ENCODE measurements around the gene PPFIA4.

DNA sequence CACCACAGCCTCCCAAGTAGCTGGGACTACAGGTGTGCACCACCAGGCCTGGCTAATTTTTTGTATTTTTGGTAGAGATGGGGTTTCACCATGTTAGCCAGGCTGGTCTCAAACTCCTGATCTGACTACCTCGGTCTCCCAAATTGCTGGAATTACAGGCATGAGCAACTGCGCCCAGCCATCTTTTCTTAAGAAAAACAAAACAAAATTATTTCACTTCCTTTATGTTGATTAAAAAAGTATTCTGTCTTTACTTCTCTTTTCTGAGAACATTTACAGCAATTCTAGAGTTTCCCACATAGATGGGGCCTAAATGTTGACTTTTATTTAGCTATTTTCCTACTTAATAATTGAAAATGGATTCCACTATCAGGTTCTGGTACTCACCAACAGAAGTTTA, 36.4 kb upstream of the PPFIA4 start:
- TF ChIP-seq, protein P1, sequence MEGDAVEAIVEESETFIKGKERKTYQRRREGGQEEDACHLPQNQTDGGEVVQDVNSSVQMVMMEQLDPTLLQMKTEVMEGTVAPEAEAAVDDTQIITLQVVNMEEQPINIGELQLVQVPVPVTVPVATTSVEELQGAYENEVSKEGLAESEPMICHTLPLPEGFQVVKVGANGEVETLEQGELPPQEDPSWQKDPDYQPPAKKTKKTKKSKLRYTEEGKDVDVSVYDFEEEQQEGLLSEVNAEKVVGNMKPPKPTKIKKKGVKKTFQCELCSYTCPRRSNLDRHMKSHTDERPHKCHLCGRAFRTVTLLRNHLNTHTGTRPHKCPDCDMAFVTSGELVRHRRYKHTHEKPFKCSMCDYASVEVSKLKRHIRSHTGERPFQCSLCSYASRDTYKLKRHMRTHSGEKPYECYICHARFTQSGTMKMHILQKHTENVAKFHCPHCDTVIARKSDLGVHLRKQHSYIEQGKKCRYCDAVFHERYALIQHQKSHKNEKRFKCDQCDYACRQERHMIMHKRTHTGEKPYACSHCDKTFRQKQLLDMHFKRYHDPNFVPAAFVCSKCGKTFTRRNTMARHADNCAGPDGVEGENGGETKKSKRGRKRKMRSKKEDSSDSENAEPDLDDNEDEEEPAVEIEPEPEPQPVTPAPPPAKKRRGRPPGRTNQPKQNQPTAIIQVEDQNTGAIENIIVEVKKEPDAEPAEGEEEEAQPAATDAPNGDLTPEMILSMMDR (IDR thresholded peaks at IDR 0.05; ENCODE audit: borderline replicate concordance, extremely low read depth, low read length, poor library complexity, severe bottlenecking): no peak
- TF ChIP-seq EZH2 (IDR thresholded peaks at IDR 0.05; ENCODE audit: borderline replicate concordance, low read depth, low read length, severe bottlenecking): no peak

Data from DND-41 (cell line).